ENCODE results near the gene BACH1. TPM values are rescaled to one million over a fixed set of nuclear protein-coding genes. Genes with fewer than 3 reads are reported as not detected.

BACH1 gene
- total RNA-seq, 1 experiment from 2014 or later, result 42.0 TPM

- Histone ChIP-seq H2AFZ (ENCODE audit: low read length) (no peak overlapping the region), H3K4me2 (ENCODE audit: low read depth, low read length, poor library complexity, severe bottlenecking) (peak overlapping the region; percentile 99), H3K9ac (ENCODE audit: low read length) (peak overlapping the region; percentile 32; the same call in 1 of the 2 replicates), H3K36me3 (ENCODE audit: insufficient read depth, low read length) (no peaks in the 10 kb centered on the region), H3K9me3 (ENCODE audit: low read length) (no peaks in the 10 kb centered on the region), H4K20me1 (ENCODE audit: insufficient read depth, low read depth, low read length) (peaks cover 15% of the 10 kb centered on the region), H3K4me1 (ENCODE audit: low read length) (peaks cover 58% of the 10 kb centered on the region), H3K79me2 (ENCODE audit: low read length) (peaks cover 36% of the 10 kb centered on the region), H3K27me3 (ENCODE audit: low read length) (no peaks in the 10 kb centered on the region), H3K4me3 (ENCODE audit: low read length) (peak overlapping the region; percentile 83), H3K27ac (ENCODE audit: low read length) (no peak overlapping the region), H3K9me2 (replicated peaks; ENCODE audit: insufficient read depth, low read length) (no peaks in the 10 kb centered on the region)
- DNase-seq, result no peak
Measured at GRCh38 chr21:29297483-29298347, 1.0 kb upstream of the BACH1 start.

DNA sequence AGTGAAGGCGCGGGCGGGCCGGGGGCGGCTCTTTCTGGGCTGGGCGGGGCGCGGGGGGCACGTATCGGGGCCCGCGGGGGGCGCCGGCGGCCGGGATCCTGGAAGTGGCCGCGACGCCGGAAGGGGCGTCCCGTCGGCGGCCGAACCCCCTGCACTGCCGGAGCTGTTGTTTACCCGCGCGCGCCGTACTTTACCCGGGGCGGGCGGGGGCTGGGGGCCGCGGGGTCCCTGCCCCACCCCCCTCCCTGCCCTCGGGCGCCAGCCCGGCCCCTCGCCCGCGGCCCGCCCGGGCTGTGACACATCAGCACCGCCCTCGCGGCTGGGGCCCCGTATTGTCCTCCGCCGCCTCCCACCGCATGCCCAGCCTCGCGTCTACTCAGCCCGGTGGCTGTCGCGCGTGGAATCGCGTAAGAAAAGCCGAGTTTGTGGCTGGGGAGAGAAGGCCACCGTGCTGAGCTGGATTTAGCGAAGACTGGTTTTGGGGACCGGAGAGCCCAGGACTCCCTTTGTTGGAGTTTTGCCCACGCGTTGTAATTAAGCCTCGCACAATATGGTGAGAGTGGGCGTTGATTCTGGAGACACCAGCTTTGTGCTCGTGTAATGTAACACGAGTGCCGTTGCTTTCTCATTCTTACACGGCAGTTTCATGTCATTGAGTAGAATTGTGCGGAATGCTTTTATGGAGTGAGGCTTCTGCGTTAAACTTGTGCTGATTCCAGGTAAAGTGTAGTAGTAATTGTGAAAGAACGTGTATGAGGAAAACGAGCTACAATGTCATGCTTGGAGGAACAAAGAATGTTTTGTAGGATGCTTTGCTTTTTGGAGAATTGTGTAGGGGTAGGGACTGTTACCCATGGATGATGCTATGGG, 559 bp downstream of the BACH1 start:
- Histone ChIP-seq H3K27ac (ENCODE audit: low read length) (peak overlapping the region; percentile 62), H3K9me3 (ENCODE audit: low read length) (no peaks in the 10 kb centered on the region), H3K36me3 (ENCODE audit: insufficient read depth, low read length) (no peaks in the 10 kb centered on the region), H3K4me3 (ENCODE audit: low read length) (peak overlapping the region; percentile 83), H3K79me2 (ENCODE audit: low read length) (peaks cover 52% of the 10 kb centered on the region), H4K20me1 (ENCODE audit: insufficient read depth, low read depth, low read length) (peaks cover 15% of the 10 kb centered on the region), H3K4me1 (ENCODE audit: low read length) (peaks cover 59% of the 10 kb centered on the region), H3K9me2 (replicated peaks; ENCODE audit: insufficient read depth, low read length) (no peaks in the 10 kb centered on the region), H3K27me3 (ENCODE audit: low read length) (no peaks in the 10 kb centered on the region), H3K4me2 (ENCODE audit: low read depth, low read length, poor library complexity, severe bottlenecking) (peak overlapping the region; percentile 99), H3K9ac (ENCODE audit: low read length) (peak overlapping the region; percentile 79), H2AFZ (ENCODE audit: low read length) (peak overlapping the region; percentile 34; the same call in 1 of the 2 replicates)
- peak; percentile 74 for DNase-seq

GRCh38 chr21:29299916-29300806, 1.4 kb downstream of the BACH1 start:
- Histone ChIP-seq H3K9me3 (ENCODE audit: low read length) (no peaks in the 10 kb centered on the region), H2AFZ (ENCODE audit: low read length) (0 out of 2 replicates have a peak overlapping the region, but pooled peaks have one; percentile 34), H3K79me2 (ENCODE audit: low read length) (peaks cover 60% of the 10 kb centered on the region), H4K20me1 (ENCODE audit: insufficient read depth, low read depth, low read length) (peaks cover 15% of the 10 kb centered on the region), H3K27me3 (ENCODE audit: low read length) (no peaks in the 10 kb centered on the region), H3K9me2 (replicated peaks; ENCODE audit: insufficient read depth, low read length) (no peaks in the 10 kb centered on the region), H3K4me2 (ENCODE audit: low read depth, low read length, poor library complexity, severe bottlenecking) (peak overlapping the region; percentile 99), H3K9ac (ENCODE audit: low read length) (peak overlapping the region; percentile 79), H3K36me3 (ENCODE audit: insufficient read depth, low read length) (no peaks in the 10 kb centered on the region), H3K4me3 (ENCODE audit: low read length) (peak overlapping the region; percentile 83), H3K27ac (ENCODE audit: low read length) (peak overlapping the region; percentile 62), H3K4me1 (ENCODE audit: low read length) (peaks cover 59% of the 10 kb centered on the region)
- peak; percentile 75 for DNase-seq

- DNase-seq, result no peak
- H3K79me2 ChIP-seq (ENCODE audit: low read length), result peaks cover 66% of the 10 kb centered on the region
- no peaks in the 10 kb centered on the region for H3K9me2 ChIP-seq (replicated peaks; ENCODE audit: insufficient read depth, low read length)
- H4K20me1 ChIP-seq (ENCODE audit: insufficient read depth, low read depth, low read length), result peaks cover 15% of the 10 kb centered on the region
- no peak overlapping the region for H2AFZ ChIP-seq (ENCODE audit: low read length)
- H3K9me3 ChIP-seq (ENCODE audit: low read length), result no peaks in the 10 kb centered on the region
- H3K27me3 ChIP-seq (ENCODE audit: low read length), result no peaks in the 10 kb centered on the region
- peaks cover 66% of the 10 kb centered on the region for H3K4me1 ChIP-seq (ENCODE audit: low read length)
- H3K4me2 ChIP-seq (ENCODE audit: low read depth, low read length, poor library complexity, severe bottlenecking), result peak overlapping the region; percentile 99
- H3K36me3 ChIP-seq (ENCODE audit: insufficient read depth, low read length), result 0 out of 2 replicates have a peak, but pooled peaks cover 6% of the 10 kb centered on the region
- peak overlapping the region; percentile 62 for H3K27ac ChIP-seq (ENCODE audit: low read length)
- peak overlapping the region; percentile 83 for H3K4me3 ChIP-seq (ENCODE audit: low read length)
- H3K9ac ChIP-seq (ENCODE audit: low read length), result peak overlapping the region; percentile 79
Measured at GRCh38 chr21:29300807-29301138, 2.1 kb downstream of the BACH1 start.

DNA sequence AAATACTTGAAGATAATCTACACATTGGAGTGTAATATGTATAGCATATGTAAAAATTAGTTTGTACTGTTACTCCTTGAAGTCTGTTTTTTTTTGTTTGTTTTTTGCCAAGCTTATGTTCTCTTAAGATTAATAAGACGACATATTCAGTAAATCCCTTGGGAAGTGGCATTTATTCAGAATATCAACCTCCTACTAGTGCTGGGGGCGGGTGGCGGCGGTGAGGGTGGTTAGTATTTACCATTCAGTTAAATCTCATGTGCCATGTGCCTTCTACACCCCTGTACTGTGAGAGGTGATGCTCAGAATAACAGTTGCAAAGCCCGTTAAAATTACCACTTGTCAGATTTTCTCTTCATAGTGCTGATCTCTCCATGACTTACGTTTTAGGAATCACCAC, 3.0 kb downstream of the BACH1 start:
- H3K79me2 ChIP-seq (ENCODE audit: low read length), result peaks cover 75% of the 10 kb centered on the region
- peaks cover 15% of the 10 kb centered on the region for H4K20me1 ChIP-seq (ENCODE audit: insufficient read depth, low read depth, low read length)
- 0 out of 2 replicates have a peak overlapping the region, but pooled peaks have one; percentile 62 for H3K27ac ChIP-seq (ENCODE audit: low read length)
- no peak overlapping the region for H2AFZ ChIP-seq (ENCODE audit: low read length)
- no peaks in the 10 kb centered on the region for H3K9me2 ChIP-seq (replicated peaks; ENCODE audit: insufficient read depth, low read length)
- H3K4me1 ChIP-seq (ENCODE audit: low read length), result peaks cover 75% of the 10 kb centered on the region
- no peak for DNase-seq
- peak overlapping the region; percentile 83 for H3K4me3 ChIP-seq (ENCODE audit: low read length)
- 0 out of 2 replicates have a peak, but pooled peaks cover 6% of the 10 kb centered on the region for H3K36me3 ChIP-seq (ENCODE audit: insufficient read depth, low read length)
- H3K4me2 ChIP-seq (ENCODE audit: low read depth, low read length, poor library complexity, severe bottlenecking), result peak overlapping the region; percentile 99
- no peaks in the 10 kb centered on the region for H3K27me3 ChIP-seq (ENCODE audit: low read length)
- H3K9me3 ChIP-seq (ENCODE audit: low read length), result no peaks in the 10 kb centered on the region
- H3K9ac ChIP-seq (ENCODE audit: low read length), result peak overlapping the region; percentile 79; the same call in 1 of the 2 replicates

GRCh38 chr21:29302359-29302875, 3.7 kb downstream of the BACH1 start:
- Histone ChIP-seq H3K36me3 (ENCODE audit: insufficient read depth, low read length) (0 out of 2 replicates have a peak, but pooled peaks cover 6% of the 10 kb centered on the region), H3K4me3 (ENCODE audit: low read length) (no peak overlapping the region), H3K79me2 (ENCODE audit: low read length) (peaks cover 82% of the 10 kb centered on the region), H3K9me2 (replicated peaks; ENCODE audit: insufficient read depth, low read length) (no peaks in the 10 kb centered on the region), H4K20me1 (ENCODE audit: insufficient read depth, low read depth, low read length) (peaks cover 15% of the 10 kb centered on the region), H3K4me2 (ENCODE audit: low read depth, low read length, poor library complexity, severe bottlenecking) (peak overlapping the region; percentile 99), H3K4me1 (ENCODE audit: low read length) (peaks cover 82% of the 10 kb centered on the region), H3K27me3 (ENCODE audit: low read length) (no peaks in the 10 kb centered on the region), H2AFZ (ENCODE audit: low read length) (no peak overlapping the region), H3K9me3 (ENCODE audit: low read length) (no peaks in the 10 kb centered on the region), H3K9ac (ENCODE audit: low read length) (no peak overlapping the region), H3K27ac (ENCODE audit: low read length) (no peak overlapping the region)
- DNase-seq, result no peak

DNA sequence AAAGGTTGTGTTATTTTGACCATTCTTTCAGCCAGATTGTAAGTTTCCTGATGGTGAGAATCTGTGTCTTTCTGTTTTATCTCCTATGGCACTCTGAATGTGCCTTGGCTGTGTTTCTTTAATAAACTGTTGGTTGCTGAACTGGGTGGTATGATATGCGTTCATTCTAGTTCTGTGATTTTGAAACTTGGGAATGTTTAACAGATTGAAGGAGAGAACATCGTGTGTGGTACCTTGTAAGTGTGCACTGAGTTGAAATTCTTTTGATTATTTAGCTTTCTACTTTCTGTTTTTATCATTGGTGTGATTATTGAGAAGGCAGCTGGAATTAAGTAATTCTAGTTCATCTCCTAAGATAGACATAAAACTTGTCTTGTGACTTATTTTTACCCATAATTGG, 4.6 kb downstream of the BACH1 start:
- 0 out of 2 replicates have a peak overlapping the region, but pooled peaks have one; percentile 9 for H3K27ac ChIP-seq (ENCODE audit: low read length)
- 0 out of 2 replicates have a peak, but pooled peaks cover 6% of the 10 kb centered on the region for H3K36me3 ChIP-seq (ENCODE audit: insufficient read depth, low read length)
- DNase-seq, result no peak
- peaks cover 91% of the 10 kb centered on the region for H3K79me2 ChIP-seq (ENCODE audit: low read length)
- no peak overlapping the region for H2AFZ ChIP-seq (ENCODE audit: low read length)
- H3K4me2 ChIP-seq (ENCODE audit: low read depth, low read length, poor library complexity, severe bottlenecking), result peak overlapping the region; percentile 17
- H3K27me3 ChIP-seq (ENCODE audit: low read length), result no peaks in the 10 kb centered on the region
- no peaks in the 10 kb centered on the region for H3K9me3 ChIP-seq (ENCODE audit: low read length)
- peaks cover 19% of the 10 kb centered on the region for H4K20me1 ChIP-seq (ENCODE audit: insufficient read depth, low read depth, low read length)
- peaks cover 88% of the 10 kb centered on the region for H3K4me1 ChIP-seq (ENCODE audit: low read length)
- H3K9ac ChIP-seq (ENCODE audit: low read length), result no peak overlapping the region
- no peaks in the 10 kb centered on the region for H3K9me2 ChIP-seq (replicated peaks; ENCODE audit: insufficient read depth, low read length)
- no peak overlapping the region for H3K4me3 ChIP-seq (ENCODE audit: low read length)

All from Karpas-422 (cell line).